C4-2B (cell line): ENCODE measurements around the gene LDHB.

ENCODE experiments used
- H3K27ac ChIP-seq: fragments of 450-650 bp; 2 replicates; pipeline ENCODE4 v1.5.1; 2017
- ZFX ChIP-seq: fragments of 450-650 bp; IDR thresholded peaks from 2 replicates; pipeline ENCODE4 v1.6.1; 2017
- TF ChIP-seq, protein P1 (sequence below): fragments of 450-650 bp; conservative IDR thresholded peaks from 2 replicates; pipeline ENCODE4 v1.5.1; 2017; ENCODE audit warnings: mild to moderate bottlenecking

LDHB gene

DNA sequence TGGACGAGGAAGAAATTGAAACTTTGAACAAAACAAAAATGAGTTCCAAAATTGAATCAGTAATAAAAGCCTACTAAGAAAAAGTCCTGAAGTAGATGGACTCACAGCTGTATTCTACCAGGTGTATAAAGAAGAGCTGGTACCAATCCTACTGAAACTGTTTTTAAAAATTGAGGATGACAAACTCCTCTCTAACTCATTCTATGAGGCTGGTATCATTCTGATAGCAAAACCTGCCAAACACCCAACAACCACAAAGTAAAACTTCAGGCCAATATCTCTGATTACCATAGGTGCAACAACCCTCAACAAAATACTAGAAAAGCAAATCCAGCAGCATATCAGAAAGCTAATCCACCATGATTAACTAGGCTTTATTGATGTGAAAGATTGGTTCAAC, 33.9 kb upstream of the LDHB start:
- TF ChIP-seq, protein P1, sequence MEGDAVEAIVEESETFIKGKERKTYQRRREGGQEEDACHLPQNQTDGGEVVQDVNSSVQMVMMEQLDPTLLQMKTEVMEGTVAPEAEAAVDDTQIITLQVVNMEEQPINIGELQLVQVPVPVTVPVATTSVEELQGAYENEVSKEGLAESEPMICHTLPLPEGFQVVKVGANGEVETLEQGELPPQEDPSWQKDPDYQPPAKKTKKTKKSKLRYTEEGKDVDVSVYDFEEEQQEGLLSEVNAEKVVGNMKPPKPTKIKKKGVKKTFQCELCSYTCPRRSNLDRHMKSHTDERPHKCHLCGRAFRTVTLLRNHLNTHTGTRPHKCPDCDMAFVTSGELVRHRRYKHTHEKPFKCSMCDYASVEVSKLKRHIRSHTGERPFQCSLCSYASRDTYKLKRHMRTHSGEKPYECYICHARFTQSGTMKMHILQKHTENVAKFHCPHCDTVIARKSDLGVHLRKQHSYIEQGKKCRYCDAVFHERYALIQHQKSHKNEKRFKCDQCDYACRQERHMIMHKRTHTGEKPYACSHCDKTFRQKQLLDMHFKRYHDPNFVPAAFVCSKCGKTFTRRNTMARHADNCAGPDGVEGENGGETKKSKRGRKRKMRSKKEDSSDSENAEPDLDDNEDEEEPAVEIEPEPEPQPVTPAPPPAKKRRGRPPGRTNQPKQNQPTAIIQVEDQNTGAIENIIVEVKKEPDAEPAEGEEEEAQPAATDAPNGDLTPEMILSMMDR: no peak
- no peak for TF ChIP-seq ZFX
- no peak overlapping the region for H3K27ac ChIP-seq

DNA sequence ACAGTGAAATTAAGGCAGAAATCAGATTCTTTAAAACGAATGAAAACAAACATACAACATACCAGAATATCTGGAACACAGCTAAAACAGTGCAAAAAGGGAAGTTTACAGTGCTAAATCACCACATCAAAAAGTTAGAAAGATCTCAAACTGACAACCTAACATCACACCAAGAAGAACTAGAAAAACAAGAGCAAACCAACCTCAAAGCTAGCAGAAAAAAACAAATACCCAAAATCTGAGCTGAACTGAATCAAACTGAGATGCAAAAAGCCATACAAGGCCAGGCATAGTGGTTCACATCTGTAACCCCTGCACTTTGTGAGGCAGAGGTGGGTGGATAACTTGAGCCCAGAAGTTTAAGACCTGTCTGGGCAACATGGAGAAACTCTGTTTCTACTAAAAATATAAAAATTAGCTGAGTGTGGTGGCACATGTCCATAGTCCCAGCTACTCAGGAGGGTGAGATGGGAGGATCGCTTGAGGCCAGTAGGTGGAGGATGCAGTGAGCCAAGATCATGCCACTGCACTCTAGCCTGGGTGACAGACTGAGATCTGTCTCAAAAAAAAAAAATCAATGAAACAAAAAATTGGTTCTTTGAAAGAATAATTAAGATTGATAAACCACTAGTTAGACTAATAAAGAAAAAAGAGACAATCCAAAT, 33.2 kb upstream of the LDHB start:
- TF ChIP-seq ZFX: no peak
- TF ChIP-seq, protein P1: no peak
- no peak overlapping the region for H3K27ac ChIP-seq

DNA sequence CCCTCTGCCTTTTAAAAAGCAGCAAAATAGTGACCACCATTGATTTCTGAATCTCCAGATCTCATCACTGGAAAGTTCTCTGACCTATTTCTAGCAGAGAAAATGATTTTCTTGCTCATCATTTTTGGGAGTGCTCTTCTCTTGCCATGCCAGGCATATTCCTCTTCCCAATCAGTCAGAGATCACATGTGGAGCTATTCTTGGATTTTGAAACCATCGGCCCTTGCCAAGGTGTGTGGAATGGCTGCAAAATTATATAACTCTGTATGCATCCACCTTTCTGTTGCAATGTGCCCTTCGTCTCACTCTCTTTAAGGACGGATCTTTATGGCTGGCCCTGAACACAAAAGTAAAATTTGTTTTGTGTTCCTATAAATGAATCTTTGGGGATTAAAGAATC, 25.5 kb upstream of the LDHB start:
- H3K27ac ChIP-seq: no peak overlapping the region
- TF ChIP-seq ZFX: no peak
- TF ChIP-seq, protein P1: no peak

DNA sequence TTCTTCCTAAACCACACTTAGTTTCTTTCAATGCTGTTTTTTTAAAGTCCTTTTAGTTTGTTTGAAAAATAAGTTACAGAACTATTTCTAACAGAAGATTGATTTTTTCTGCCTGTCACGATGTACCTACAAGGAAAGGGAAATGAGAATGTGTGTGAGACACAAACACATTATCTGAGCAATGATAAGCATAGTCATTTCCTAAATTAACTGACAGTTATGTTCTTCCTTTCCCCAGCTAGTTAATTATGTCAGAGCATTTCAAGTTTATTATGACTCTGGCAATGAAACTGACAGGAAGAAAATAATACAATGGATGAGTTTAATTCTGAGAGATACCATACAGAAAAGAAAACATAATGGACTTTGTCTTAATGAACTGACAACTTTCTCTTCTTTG, 21.3 kb upstream of the LDHB start:
- TF ChIP-seq, protein P1: no peak
- TF ChIP-seq ZFX: no peak
- no peak overlapping the region for H3K27ac ChIP-seq

DNA sequence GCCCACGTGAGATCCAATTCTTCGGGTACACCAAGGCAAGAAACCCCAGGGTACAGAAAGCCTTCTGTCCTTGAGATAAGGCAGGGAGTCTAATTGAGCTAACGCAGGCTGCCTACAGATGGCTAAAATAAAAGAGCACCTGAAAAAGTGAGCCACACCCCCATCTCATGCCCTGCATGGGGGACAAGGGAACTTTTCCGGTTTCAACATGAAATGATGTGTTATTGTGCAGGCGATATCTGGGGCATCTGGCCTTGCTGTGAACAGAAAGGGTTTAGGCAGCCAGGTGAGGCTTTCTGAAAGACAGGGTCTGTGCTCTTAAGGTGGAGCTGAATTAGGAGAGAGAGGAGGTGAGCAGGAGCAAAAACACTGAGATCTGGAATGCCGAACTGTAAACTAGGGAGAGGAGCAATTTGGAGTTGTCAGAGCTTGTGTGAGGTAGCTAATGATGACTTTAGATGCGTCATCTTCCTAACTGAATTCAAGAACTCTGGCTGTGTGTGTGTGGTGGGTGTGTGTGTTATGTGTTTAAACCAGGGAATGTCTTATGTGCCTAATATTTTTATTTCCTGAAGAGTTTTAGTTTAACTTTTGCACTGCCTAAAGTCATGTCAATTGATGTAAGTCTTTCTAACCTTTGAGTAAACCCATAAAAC, 20.1 kb upstream of the LDHB start:
- TF ChIP-seq ZFX: no peak
- TF ChIP-seq, protein P1: no peak
- H3K27ac ChIP-seq: no peak overlapping the region

DNA sequence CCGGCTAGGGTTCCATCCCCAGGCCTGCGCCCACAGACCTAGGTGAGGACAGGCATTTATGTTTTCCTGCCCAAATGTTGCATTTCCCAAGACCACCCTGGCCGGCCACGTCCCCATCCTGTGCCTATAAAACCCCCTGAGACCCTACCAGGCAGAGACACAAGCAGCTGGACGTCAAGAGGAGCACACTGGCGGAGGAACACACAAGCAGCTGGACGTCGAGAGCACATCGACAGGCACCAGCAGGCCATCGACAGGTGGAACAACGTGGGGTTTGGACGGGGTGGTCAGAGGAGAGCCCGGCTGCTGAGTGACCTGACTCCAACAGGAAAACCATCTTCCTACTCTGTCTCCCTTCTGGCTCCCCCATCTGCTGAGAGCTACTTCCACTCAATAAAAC, 19.6 kb upstream of the LDHB start:
- no peak overlapping the region for H3K27ac ChIP-seq
- TF ChIP-seq, protein P1: no peak
- no peak for TF ChIP-seq ZFX

DNA sequence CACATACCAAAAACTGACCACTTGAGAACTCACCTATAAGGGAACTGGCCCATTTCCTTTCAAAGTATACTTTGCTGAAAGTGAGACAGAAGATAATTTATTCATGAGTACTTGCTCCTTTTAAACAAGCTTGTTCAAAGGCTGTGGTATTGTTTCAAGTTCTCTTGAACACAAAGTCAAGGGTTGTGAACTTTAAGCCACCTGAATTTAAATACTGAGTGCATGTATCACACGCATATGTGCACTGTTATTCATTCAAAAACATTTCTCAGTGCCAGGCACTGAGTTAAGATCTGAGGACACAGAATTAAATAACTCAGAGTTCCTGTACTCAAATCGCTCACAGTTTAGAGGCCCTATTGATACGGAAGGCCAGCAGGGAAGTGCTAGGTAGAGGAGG, 19.1 kb upstream of the LDHB start:
- no peak for TF ChIP-seq ZFX
- TF ChIP-seq, protein P1: no peak

More for the DNA sequence above, 19.1 kb upstream of the LDHB start:
- H3K27ac ChIP-seq: no peak overlapping the region
